HL-60 (cell line): ENCODE data around the gene FSTL3.

ENCODE experiments used
- DNase-seq, 2 experiments: peaks; one replicate each; pipeline ENCODE4 v3.0.0-alpha.2; 2010 to 2020; ENCODE audit warnings: low read depth in 1 of 2, low spot score in 1 of 2
- H3K27ac ChIP-seq: fragments of 250-450 bp; sonication (Bioruptor Pico); replicated peaks from 2 replicates; pipeline ENCODE4 v1.5.1; 2020; ENCODE audit warnings: mild to moderate bottlenecking, moderate library complexity
- H3K27me3 ChIP-seq: fragments of 250-450 bp; sonication (Bioruptor Pico); 2 replicates; pipeline ENCODE4 v1.5.1; 2021; ENCODE audit warnings: mild to moderate bottlenecking, moderate library complexity; ENCODE audit not compliant: insufficient read depth, poor library complexity, severe bottlenecking
- H3K4me3 ChIP-seq: replicated peaks from 2 replicates; pipeline ENCODE4 v1.5.1; 2011; ENCODE audit warnings: mild to moderate bottlenecking, control low read depth, low read length; ENCODE audit not compliant: insufficient read depth
- CTCF ChIP-seq: IDR thresholded peaks from one replicate; pipeline ENCODE4 v1.5.1; 2011; ENCODE audit warnings: low read length, control low read depth, inconsistent platforms; ENCODE audit not compliant: insufficient read depth
- GABPA ChIP-seq: IDR thresholded peaks from 2 replicates; pipeline ENCODE4 v1.6.1; 2012; ENCODE audit warnings: low read depth
- POLR2AphosphoS5 ChIP-seq: IDR thresholded peaks from 2 replicates; pipeline ENCODE4 v1.6.1; 2012; ENCODE audit warnings: low read depth
- SPI1 ChIP-seq: IDR thresholded peaks from 2 replicates; pipeline ENCODE4 v1.6.1; 2012; ENCODE audit warnings: low read depth, mild to moderate bottlenecking, borderline replicate concordance
- TF ChIP-seq, protein P1 (sequence below): IDR thresholded peaks from 2 replicates; pipeline ENCODE4 v1.6.1; 2012; ENCODE audit warnings: low read depth; ENCODE audit not compliant: insufficient replicate concordance

The FSTL3 gene

DNA sequence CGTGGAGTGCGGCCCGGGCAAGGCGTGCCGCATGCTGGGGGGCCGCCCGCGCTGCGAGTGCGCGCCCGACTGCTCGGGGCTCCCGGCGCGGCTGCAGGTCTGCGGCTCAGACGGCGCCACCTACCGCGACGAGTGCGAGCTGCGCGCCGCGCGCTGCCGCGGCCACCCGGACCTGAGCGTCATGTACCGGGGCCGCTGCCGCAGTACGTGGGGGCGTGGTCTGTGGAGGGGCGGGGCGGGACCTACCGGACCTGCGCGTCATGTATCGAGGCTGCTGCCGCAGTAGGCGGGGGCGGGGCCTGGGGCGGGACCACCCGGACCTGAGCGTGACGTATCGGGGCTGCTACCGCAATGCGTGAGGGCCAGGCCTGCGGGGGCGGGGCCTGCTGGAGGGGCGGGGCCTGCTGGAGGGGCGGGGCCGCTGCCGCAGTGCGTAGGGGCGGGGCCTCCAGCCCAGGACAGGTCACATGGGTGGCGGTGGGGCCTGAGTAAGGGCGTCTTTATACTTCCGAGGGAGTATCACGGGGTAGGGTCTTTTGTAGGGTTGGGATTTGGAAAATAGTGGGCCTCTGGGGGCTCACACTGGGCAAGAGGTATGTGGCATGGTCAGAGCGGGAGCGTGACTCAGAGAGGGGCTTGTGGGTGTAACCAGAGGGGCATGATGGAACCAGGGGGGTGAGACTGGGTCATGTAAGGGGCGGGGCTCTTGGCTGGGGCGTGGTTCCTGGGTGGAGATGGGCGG lies 4.3 kb downstream of the FSTL3 start:
- peak; percentile 97 to 99 for DNase-seq
- TF ChIP-seq POLR2AphosphoS5 (peak; percentile 51; the same call in 1 of the 2 replicates), CTCF (peak; percentile 23), SPI1 (no peak), GABPA (no peak)
- TF ChIP-seq, protein P1, sequence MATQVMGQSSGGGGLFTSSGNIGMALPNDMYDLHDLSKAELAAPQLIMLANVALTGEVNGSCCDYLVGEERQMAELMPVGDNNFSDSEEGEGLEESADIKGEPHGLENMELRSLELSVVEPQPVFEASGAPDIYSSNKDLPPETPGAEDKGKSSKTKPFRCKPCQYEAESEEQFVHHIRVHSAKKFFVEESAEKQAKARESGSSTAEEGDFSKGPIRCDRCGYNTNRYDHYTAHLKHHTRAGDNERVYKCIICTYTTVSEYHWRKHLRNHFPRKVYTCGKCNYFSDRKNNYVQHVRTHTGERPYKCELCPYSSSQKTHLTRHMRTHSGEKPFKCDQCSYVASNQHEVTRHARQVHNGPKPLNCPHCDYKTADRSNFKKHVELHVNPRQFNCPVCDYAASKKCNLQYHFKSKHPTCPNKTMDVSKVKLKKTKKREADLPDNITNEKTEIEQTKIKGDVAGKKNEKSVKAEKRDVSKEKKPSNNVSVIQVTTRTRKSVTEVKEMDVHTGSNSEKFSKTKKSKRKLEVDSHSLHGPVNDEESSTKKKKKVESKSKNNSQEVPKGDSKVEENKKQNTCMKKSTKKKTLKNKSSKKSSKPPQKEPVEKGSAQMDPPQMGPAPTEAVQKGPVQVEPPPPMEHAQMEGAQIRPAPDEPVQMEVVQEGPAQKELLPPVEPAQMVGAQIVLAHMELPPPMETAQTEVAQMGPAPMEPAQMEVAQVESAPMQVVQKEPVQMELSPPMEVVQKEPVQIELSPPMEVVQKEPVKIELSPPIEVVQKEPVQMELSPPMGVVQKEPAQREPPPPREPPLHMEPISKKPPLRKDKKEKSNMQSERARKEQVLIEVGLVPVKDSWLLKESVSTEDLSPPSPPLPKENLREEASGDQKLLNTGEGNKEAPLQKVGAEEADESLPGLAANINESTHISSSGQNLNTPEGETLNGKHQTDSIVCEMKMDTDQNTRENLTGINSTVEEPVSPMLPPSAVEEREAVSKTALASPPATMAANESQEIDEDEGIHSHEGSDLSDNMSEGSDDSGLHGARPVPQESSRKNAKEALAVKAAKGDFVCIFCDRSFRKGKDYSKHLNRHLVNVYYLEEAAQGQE, result no peak
- peak overlapping the region; percentile 82 for H3K27ac ChIP-seq
- peak overlapping the region; percentile 59 for H3K4me3 ChIP-seq
- peaks cover 10% of the 10 kb centered on the region for H3K27me3 ChIP-seq

DNA sequence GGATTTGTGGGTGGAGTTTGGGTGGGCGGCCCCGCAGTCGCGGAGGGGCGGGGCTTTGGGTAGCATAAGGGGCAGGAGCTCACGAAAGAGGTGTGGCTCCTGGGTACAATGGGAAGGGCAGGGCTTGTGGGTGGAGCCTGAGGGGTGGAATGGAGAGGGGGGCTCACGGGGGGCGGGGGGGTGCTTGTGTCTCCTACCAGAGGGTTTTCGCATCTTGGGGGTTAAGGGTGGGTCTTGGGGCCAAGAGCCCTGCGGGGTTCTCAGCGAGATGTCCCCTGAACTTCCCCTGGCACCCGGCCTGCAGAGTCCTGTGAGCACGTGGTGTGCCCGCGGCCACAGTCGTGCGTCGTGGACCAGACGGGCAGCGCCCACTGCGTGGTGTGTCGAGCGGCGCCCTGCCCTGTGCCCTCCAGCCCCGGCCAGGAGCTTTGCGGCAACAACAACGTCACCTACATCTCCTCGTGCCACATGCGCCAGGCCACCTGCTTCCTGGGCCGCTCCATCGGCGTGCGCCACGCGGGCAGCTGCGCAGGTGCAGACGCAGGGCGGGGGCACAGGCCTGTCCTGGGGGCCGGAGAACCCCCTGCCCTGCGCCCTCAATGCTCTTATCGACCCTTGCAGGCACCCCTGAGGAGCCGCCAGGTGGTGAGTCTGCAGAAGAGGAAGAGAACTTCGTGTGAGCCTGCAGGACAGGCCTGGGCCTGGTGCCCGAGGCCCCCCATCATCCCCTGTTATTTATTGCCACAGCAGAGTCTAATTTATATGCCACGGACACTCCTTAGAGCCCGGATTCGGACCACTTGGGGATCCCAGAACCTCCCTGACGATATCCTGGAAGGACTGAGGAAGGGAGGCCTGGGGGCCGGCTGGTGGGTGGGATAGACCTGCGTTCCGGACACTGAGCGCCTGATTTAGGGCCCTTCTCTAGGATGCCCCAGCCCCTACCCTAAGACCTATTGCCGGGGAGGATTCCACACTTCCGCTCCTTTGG lies 5.1 kb downstream of the FSTL3 start:
- DNase-seq, result peak; percentile 93 to 96
- Histone ChIP-seq H3K27me3 (peaks cover 5% of the 10 kb centered on the region), H3K27ac (peak overlapping the region; percentile 82), H3K4me3 (peak overlapping the region; percentile 50; the same call in 1 of the 2 replicates)
- no peak for TF ChIP-seq CTCF
- peak; percentile 78 for TF ChIP-seq POLR2AphosphoS5
- no peak for TF ChIP-seq GABPA
- peak; percentile 18; the same call in 1 of the 2 replicates for TF ChIP-seq SPI1
- TF ChIP-seq, protein P1, result no peak

DNA sequence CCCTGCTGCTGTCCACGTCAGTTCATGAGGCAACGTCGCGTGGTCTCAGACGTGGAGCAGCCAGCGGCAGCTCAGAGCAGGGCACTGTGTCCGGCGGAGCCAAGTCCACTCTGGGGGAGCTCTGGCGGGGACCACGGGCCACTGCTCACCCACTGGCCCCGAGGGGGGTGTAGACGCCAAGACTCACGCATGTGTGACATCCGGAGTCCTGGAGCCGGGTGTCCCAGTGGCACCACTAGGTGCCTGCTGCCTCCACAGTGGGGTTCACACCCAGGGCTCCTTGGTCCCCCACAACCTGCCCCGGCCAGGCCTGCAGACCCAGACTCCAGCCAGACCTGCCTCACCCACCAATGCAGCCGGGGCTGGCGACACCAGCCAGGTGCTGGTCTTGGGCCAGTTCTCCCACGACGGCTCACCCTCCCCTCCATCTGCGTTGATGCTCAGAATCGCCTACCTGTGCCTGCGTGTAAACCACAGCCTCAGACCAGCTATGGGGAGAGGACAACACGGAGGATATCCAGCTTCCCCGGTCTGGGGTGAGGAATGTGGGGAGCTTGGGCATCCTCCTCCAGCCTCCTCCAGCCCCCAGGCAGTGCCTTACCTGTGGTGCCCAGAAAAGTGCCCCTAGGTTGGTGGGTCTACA lies 6.6 kb downstream of the FSTL3 start:
- Histone ChIP-seq H3K27me3 (no peaks in the 10 kb centered on the region), H3K4me3 (no peak overlapping the region), H3K27ac (no peak overlapping the region)
- no peak for DNase-seq
- TF ChIP-seq SPI1, result no peak
- no peak for TF ChIP-seq GABPA
